Measurements from ENCODE around the gene SMIM10L1.
A peak's percentile ranks its signal among the peaks of the same experiment; 100 is the strongest.

Gene SMIM10L1

GRCh38 chr12:11171145-11171968, at the start of gene SMIM10L1:
TSS of gene SMIM10L1 (plus strand) at chr12:11171194. CDS start at chr12:11171357, 163 bp downstream.
- peak; percentile 87 for DNase-seq (ENCODE audit: low spot score)

GRCh38 chr12:11130382-11130781, 40.6 kb upstream of the SMIM10L1 start:
- no peak for DNase-seq (ENCODE audit: low spot score)

- DNase-seq (ENCODE audit: low spot score), result no peak
Observed at GRCh38 chr12:11130999-11131398, 40.0 kb upstream of the SMIM10L1 start.

- no peak for DNase-seq (ENCODE audit: low spot score)
Observed at GRCh38 chr12:11133162-11133561, 37.8 kb upstream of the SMIM10L1 start.

- DNase-seq (ENCODE audit: low spot score), result no peak
Observed at GRCh38 chr12:11133816-11134215, 37.2 kb upstream of the SMIM10L1 start.

GRCh38 chr12:11134305-11134704, 36.7 kb upstream of the SMIM10L1 start, which contains the start of gene TAS2R30:
TSS of gene TAS2R30 (minus strand) at chr12:11134644. CDS start at chr12:11134244, 400 bp downstream.
- no peak for DNase-seq (ENCODE audit: low spot score)

- DNase-seq (ENCODE audit: low spot score), result no peak
Observed at GRCh38 chr12:11136075-11136474, 34.9 kb upstream of the SMIM10L1 start.

- no peak for DNase-seq (ENCODE audit: low spot score)
Observed at GRCh38 chr12:11143352-11143751, 27.6 kb upstream of the SMIM10L1 start.

GRCh38 chr12:11144297-11144696, 26.7 kb upstream of the SMIM10L1 start:
- DNase-seq (ENCODE audit: low spot score), result no peak

- DNase-seq (ENCODE audit: low spot score), result no peak
Observed at GRCh38 chr12:11147420-11147819, 23.6 kb upstream of the SMIM10L1 start.

GRCh38 chr12:11150832-11151231, 20.2 kb upstream of the SMIM10L1 start:
- no peak for DNase-seq (ENCODE audit: low spot score)

GRCh38 chr12:11152725-11153124, 18.3 kb upstream of the SMIM10L1 start:
- DNase-seq (ENCODE audit: low spot score), result no peak

GRCh38 chr12:11154400-11154925, 16.5 kb upstream of the SMIM10L1 start:
- DNase-seq (ENCODE audit: low spot score), result no peak

- DNase-seq (ENCODE audit: low spot score), result no peak
Observed at GRCh38 chr12:11158885-11159444, 12.0 kb upstream of the SMIM10L1 start.

- no peak for DNase-seq (ENCODE audit: low spot score)
Observed at GRCh38 chr12:11162502-11162901, 8.5 kb upstream of the SMIM10L1 start.

GRCh38 chr12:11164384-11164783, 6.6 kb upstream of the SMIM10L1 start:
- no peak for DNase-seq (ENCODE audit: low spot score)

GRCh38 chr12:11166300-11166699, 4.7 kb upstream of the SMIM10L1 start:
- DNase-seq (ENCODE audit: low spot score), result no peak

- DNase-seq (ENCODE audit: low spot score), result no peak
Observed at GRCh38 chr12:11170810-11171144, 217 bp upstream of the SMIM10L1 start.

GRCh38 chr12:11171969-11172675, 1.1 kb downstream of the SMIM10L1 start:
- DNase-seq (ENCODE audit: low spot score), result no peak

GRCh38 chr12:11174022-11174421, 3.0 kb downstream of the SMIM10L1 start:
- DNase-seq (ENCODE audit: low spot score), result no peak

GRCh38 chr12:11178250-11178649, 7.3 kb downstream of the SMIM10L1 start:
- DNase-seq (ENCODE audit: low spot score), result no peak

GRCh38 chr12:11182529-11182928, 11.5 kb downstream of the SMIM10L1 start:
- no peak for DNase-seq (ENCODE audit: low spot score)

- no peak for DNase-seq (ENCODE audit: low spot score)
Observed at GRCh38 chr12:11183011-11183410, 12.0 kb downstream of the SMIM10L1 start.

All from hematopoietic multipotent progenitor cell treated with erythropoietin and hydrocortisone succinate and interleukin-3 and kit ligand, for 17 days (in vitro differentiated cells).